Epithelial cell of proximal tubule (primary cell): ENCODE measurements around the gene IL12A. TPM values are rescaled to one million over a fixed set of nuclear protein-coding genes. Genes with fewer than 3 reads are reported as not detected.

Source experiments
- DNase-seq: peaks from one replicate; pipeline ENCODE4 v3.0.0-alpha.2; 2011; ENCODE audit warnings: low read depth
- H3K4me3 ChIP-seq: 2 replicates; pipeline ENCODE4 v1.5.1; 2011; ENCODE audit warnings: low read depth, mild to moderate bottlenecking, low read length
- CTCF ChIP-seq: conservative IDR thresholded peaks from 2 replicates; pipeline ENCODE4 v1.5.1; 2012; ENCODE audit warnings: low read depth, mild to moderate bottlenecking, low read length
- total RNA-seq: library from RNA; depleted of rRNA; stranded (reverse); fragments of >200 nt; gene quantifications from 2 replicates; pipeline ENCODE4 v1.2.3, GENCODE V29; 2015

Gene IL12A
- total RNA-seq, 1 donor from 2014 or later: 8.1 TPM

GRCh38 chr3:160010578-160010977 is 21.9 kb downstream of the IL12A start:
- no peak for DNase-seq
- no peak for TF ChIP-seq CTCF
- H3K4me3 ChIP-seq: no peak overlapping the region

- TF ChIP-seq CTCF: no peak
- no peak overlapping the region for H3K4me3 ChIP-seq
- DNase-seq: no peak
Observed at GRCh38 chr3:160012108-160012507, 23.5 kb downstream of the IL12A start.

- no peak for DNase-seq
- H3K4me3 ChIP-seq: no peak overlapping the region
- TF ChIP-seq CTCF: no peak
Observed at GRCh38 chr3:160016972-160017371, 28.3 kb downstream of the IL12A start.

- no peak for TF ChIP-seq CTCF
- no peak for DNase-seq
- no peak overlapping the region for H3K4me3 ChIP-seq
Observed at GRCh38 chr3:160018959-160019358, 30.3 kb downstream of the IL12A start.

GRCh38 chr3:160020057-160020711 is 31.5 kb downstream of the IL12A start:
- no peak overlapping the region for H3K4me3 ChIP-seq
- TF ChIP-seq CTCF: no peak
- no peak for DNase-seq

GRCh38 chr3:160022068-160022467 is 33.4 kb downstream of the IL12A start:
- no peak overlapping the region for H3K4me3 ChIP-seq
- TF ChIP-seq CTCF: no peak
- DNase-seq: no peak

- no peak for DNase-seq
- no peak overlapping the region for H3K4me3 ChIP-seq
- TF ChIP-seq CTCF: no peak
Observed at GRCh38 chr3:160023476-160023875, 34.8 kb downstream of the IL12A start.
